Measurements from ENCODE around the gene HNRNPR. TPM values are rescaled to one million over a fixed set of nuclear protein-coding genes. Genes with fewer than 3 reads are reported as not detected.

Gene HNRNPR
- total and polyA plus RNA-seq, 2 donors (not counting 3 experiments of a cell fraction or from before 2014, with no cell fraction given) = 111 to 171 TPM

DNA sequence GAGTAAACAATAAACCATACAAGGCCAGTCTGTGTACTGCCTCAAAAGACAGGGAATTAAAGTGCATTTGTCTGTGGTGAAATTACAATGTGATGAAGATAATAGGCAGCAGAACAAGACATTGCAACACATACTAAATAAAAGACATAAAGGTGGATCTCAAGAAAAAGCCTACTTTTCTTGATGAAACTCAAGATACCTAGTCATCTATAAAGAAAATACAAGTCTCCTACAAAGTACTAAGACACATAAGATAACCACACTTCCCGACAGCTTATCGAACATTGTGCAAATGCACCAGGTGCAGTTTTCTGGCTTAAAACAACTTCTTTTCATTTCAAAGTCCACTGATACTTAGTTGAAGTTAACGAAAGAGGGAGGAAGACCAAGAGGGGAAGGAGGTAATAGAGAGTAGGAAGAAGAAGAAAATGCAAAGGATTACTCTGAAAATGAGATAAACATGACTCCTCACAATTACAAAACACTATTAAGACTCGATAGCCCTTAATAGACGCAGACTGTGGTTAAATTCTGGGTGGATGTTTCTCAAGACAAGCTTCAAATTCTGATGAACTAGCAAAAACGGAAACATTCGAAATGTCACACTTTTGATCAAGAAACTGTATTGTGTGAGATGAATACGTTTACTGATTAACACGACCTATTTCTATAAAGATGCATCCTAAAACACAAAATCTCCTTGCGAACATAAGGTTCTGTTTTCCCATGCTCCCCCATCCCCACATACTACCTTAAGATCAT lies 2.0 kb downstream of the HNRNPR start:
- Histone ChIP-seq H2AFZ (ENCODE audit: low read depth, low read length) (no peak overlapping the region), H3K27me3 (ENCODE audit: control insufficient read depth in 2 of 2, insufficient read depth in 2 of 2, low read length in 2 of 2) (no peaks in the 10 kb centered on the region), H3K4me2 (ENCODE audit: insufficient read depth, low read length) (peak overlapping the region; percentile 98), H3K9me3 (replicated peaks; ENCODE audit: control insufficient read depth, insufficient read depth, low read length) (no peaks in the 10 kb centered on the region), H3K4me3 (replicated peaks in 1 of 3; ENCODE audit: insufficient read depth in 1 of 3, low read depth in 1 of 3, low read length in 3 of 3) (peak overlapping the region; percentile 73 to 99 (median 99)), H3K9ac (replicated peaks; ENCODE audit: extremely low read depth, insufficient read depth, low read length) (peak overlapping the region; percentile 99), H3K79me2 (ENCODE audit: control insufficient read depth, insufficient read depth, low read length) (peaks cover 69% of the 10 kb centered on the region), H3K4me1 (ENCODE audit: control insufficient read depth, extremely low read depth, insufficient read depth, low read length) (peaks cover 27% of the 10 kb centered on the region), H3K27ac (ENCODE audit: insufficient read depth, low read depth, low read length) (peak overlapping the region; percentile 79), H3K9me1 (replicated peaks; ENCODE audit: control insufficient read depth, extremely low read depth, insufficient read depth, low read length) (no peaks in the 10 kb centered on the region), H4K20me1 (replicated peaks; ENCODE audit: control insufficient read depth, extremely low read depth, insufficient read depth, low read length) (peaks cover 16% of the 10 kb centered on the region), H3K36me3 (ENCODE audit: control insufficient read depth in 2 of 2, extremely low read depth in 1 of 2, insufficient read depth in 2 of 2, low read length in 2 of 2) (peaks cover 2 to 9% of the 10 kb centered on the region in 2 experiments)
- dilution Hi-C loops (cut with MboI; ENCODE audit: extremely low pct_ligation_motif_present, low sequenced_read_pairs) = no loop called here
- BruUV-seq (replicated peaks) = no TSS peak
- TF ChIP-seq EZH2 (IDR thresholded peaks at IDR 0.05; ENCODE audit: borderline replicate concordance, low read depth, low read length, severe bottlenecking) (no peak), POLR2A (IDR thresholded peaks at IDR 0.05; ENCODE audit: low read depth, low read length) (peak; percentile 33), FOS (IDR thresholded peaks at IDR 0.05; ENCODE audit: borderline replicate concordance, insufficient read depth, low read length) (no peak), GATA2 (IDR thresholded peaks at IDR 0.05; ENCODE audit: insufficient read depth, insufficient read length, low read depth, low read length) (no peak), MYC (IDR thresholded peaks at IDR 0.05; ENCODE audit: low read depth, low read length) (no peak)
- TF ChIP-seq, protein P1, sequence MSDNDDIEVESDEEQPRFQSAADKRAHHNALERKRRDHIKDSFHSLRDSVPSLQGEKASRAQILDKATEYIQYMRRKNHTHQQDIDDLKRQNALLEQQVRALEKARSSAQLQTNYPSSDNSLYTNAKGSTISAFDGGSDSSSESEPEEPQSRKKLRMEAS (IDR thresholded peaks at IDR 0.05; ENCODE audit: insufficient read depth, insufficient read length) = no peak
- intact Hi-C loops (cut with micrococcal nuclease) = loop anchor here (5.0 to 10.0 kb wide), 2 partner anchors 115 to 193 kb away; partner anchors contain the start of gene E2F2
- CTCF ChIA-PET = interaction anchor here (0.6 to 4.1 kb wide), 4 partner anchors 20 to 62 kb away, joined by 3 to 28 read pairs (median 3); partner anchors contain the start of gene ZNF436
- FAIRE-seq (peak; percentile 8), DNase-seq (ENCODE audit: low read depth, low spot score) (peak; percentile 41)
- POLR2A ChIA-PET = interaction anchor here (1.3 kb wide), 2 partner anchors 26 to 43 kb away, joined by 3 read pairs; no protein-coding TSS in a partner anchor

Measured in endothelial cell of umbilical vein (primary cell).